Neural progenitor cell (in vitro differentiated cells): Measurements from ENCODE around the gene RGS8.

Source experiments
- CTCF ChIP-seq: fragments of 200-600 bp; sonication (generic); IDR thresholded peaks from 2 replicates; pipeline ENCODE4 v1.5.1; 2017; ENCODE audit warnings: antibody characterized with exemption, mild to moderate bottlenecking
- EZH2 ChIP-seq: fragments of 200-600 bp; sonication (generic); IDR thresholded peaks from 2 replicates; pipeline ENCODE4 v1.6.1; 2017; ENCODE audit warnings: antibody characterized with exemption, mild to moderate bottlenecking, moderate library complexity

- no peak for TF ChIP-seq CTCF
- TF ChIP-seq EZH2: no peak
Observed at GRCh38 chr1:182731852-182732575, 47.6 kb upstream of the RGS8 start.
